Endothelial cell (in vitro differentiated cells): ENCODE measurements around the gene NTF4. TPM values are rescaled to one million over a fixed set of nuclear protein-coding genes. Genes with fewer than 3 reads are reported as not detected.
"Not testable (repeated sequence)": the region's sequence is repeated elsewhere in the genome, so short reads cannot be mapped to it uniquely, and the experiment has no call there.

Experiments used
- DNase-seq: peaks from one replicate; pipeline ENCODE4 v3.0.0; 2021; ENCODE audit warnings: low spot score
- H3K27ac Mint-ChIP-seq: one replicate; pipeline ENCODE4 v1.8.0; 2021; ENCODE audit warnings: mixed read lengths, inconsistent platforms; ENCODE audit not compliant: unreplicated experiment
- H3K27me3 Mint-ChIP-seq: one replicate; pipeline ENCODE4 v1.8.0; 2021; ENCODE audit warnings: mild to moderate bottlenecking, moderate library complexity, mixed read lengths, inconsistent platforms; ENCODE audit not compliant: unreplicated experiment
- H3K36me3 Mint-ChIP-seq: one replicate; pipeline ENCODE4 v1.8.0; 2021; ENCODE audit warnings: mild to moderate bottlenecking, low read depth, mixed read lengths, inconsistent platforms; ENCODE audit not compliant: unreplicated experiment
- H3K4me1 Mint-ChIP-seq: one replicate; pipeline ENCODE4 v1.8.0; 2021; ENCODE audit warnings: mild to moderate bottlenecking, mixed read lengths, inconsistent platforms; ENCODE audit not compliant: unreplicated experiment
- H3K4me3 Mint-ChIP-seq: one replicate; pipeline ENCODE4 v1.8.0; 2021; ENCODE audit warnings: mild to moderate bottlenecking, mixed read lengths, inconsistent platforms; ENCODE audit not compliant: unreplicated experiment
- H3K9me3 Mint-ChIP-seq: one replicate; pipeline ENCODE4 v1.8.0; 2021; ENCODE audit warnings: mixed read lengths, inconsistent platforms; ENCODE audit not compliant: unreplicated experiment
- total RNA-seq: library from RNA; stranded (reverse); fragmentation: NEBNext Ultra II Directional; extraction: Animal tissue kit (Norgen Biotek cat#: 25700); gene quantifications from one replicate; pipeline ENCODE4 v1.2.1, GENCODE V29; 2021; ENCODE audit not compliant: unreplicated experiment
- TF ChIP-seq, protein P1 (sequence below): fragments of 200-600 bp; sonication (generic); IDR thresholded peaks from one replicate; pipeline ENCODE4 v1.5.0; 2021; ENCODE audit warnings: antibody characterized with exemption; ENCODE audit not compliant: unreplicated experiment

Gene NTF4
- total RNA-seq, 1 donor from 2014 or later, result not detected

- H3K27me3 Mint-ChIP-seq, result peaks cover 9% of the 10 kb centered on the region
- H3K36me3 Mint-ChIP-seq, result no peaks in the 10 kb centered on the region
- H3K27ac Mint-ChIP-seq, result peak overlapping the region; percentile 26
- DNase-seq, result peak; percentile 71
- no peaks in the 10 kb centered on the region for H3K9me3 Mint-ChIP-seq
- peaks cover 4% of the 10 kb centered on the region for H3K4me1 Mint-ChIP-seq
- TF ChIP-seq, protein P1, sequence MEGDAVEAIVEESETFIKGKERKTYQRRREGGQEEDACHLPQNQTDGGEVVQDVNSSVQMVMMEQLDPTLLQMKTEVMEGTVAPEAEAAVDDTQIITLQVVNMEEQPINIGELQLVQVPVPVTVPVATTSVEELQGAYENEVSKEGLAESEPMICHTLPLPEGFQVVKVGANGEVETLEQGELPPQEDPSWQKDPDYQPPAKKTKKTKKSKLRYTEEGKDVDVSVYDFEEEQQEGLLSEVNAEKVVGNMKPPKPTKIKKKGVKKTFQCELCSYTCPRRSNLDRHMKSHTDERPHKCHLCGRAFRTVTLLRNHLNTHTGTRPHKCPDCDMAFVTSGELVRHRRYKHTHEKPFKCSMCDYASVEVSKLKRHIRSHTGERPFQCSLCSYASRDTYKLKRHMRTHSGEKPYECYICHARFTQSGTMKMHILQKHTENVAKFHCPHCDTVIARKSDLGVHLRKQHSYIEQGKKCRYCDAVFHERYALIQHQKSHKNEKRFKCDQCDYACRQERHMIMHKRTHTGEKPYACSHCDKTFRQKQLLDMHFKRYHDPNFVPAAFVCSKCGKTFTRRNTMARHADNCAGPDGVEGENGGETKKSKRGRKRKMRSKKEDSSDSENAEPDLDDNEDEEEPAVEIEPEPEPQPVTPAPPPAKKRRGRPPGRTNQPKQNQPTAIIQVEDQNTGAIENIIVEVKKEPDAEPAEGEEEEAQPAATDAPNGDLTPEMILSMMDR, result no peak
- peak overlapping the region; percentile 75 for H3K4me3 Mint-ChIP-seq
Observed at GRCh38 chr19:49019242-49019932, 45.2 kb downstream of the NTF4 start.

- peak overlapping the region; percentile 75 for H3K4me3 Mint-ChIP-seq
- H3K4me1 Mint-ChIP-seq, DNase-seq, H3K9me3 Mint-ChIP-seq, H3K36me3 Mint-ChIP-seq, H3K27me3 Mint-ChIP-seq: not testable (repeated sequence)
- peak overlapping the region; percentile 26 for H3K27ac Mint-ChIP-seq
Observed at GRCh38 chr19:49018388-49019241, 46.0 kb downstream of the NTF4 start.

DNA sequence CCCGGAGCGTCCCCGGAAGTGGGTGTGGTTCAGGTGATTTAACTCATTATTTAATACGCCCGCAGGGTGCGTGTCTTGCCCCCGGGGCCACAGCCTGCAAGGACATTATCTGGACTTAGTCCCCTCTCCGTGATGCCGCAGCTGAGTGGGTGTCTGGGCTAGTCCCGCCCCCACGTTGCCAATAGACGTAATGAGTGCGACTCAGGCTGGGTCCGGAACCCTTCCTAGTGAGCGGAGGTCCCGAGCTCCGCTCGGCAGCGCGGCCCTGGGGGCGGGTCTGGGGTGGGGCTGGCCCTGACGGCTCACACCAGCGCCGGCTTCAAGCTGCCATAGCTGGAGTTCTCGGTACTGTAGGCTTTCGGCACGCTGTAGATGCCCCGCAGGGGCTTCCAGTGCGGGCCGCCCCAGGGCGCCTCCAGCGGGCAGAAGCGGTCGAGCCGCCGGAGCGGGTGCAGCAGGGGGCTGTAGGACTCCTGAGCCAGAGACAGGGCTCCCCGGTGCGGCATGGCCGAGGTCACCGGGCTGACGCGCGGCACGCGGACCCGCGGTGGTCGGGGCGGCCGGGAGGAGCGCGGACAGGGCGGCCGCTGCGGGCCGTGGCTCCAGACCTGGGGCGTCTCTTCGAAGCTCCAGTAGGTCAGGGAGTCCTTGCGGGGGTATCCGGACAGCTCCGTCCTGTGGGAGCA is 46.8 kb downstream of the NTF4 start:
- H3K4me3 Mint-ChIP-seq, result no peak overlapping the region

DNA sequence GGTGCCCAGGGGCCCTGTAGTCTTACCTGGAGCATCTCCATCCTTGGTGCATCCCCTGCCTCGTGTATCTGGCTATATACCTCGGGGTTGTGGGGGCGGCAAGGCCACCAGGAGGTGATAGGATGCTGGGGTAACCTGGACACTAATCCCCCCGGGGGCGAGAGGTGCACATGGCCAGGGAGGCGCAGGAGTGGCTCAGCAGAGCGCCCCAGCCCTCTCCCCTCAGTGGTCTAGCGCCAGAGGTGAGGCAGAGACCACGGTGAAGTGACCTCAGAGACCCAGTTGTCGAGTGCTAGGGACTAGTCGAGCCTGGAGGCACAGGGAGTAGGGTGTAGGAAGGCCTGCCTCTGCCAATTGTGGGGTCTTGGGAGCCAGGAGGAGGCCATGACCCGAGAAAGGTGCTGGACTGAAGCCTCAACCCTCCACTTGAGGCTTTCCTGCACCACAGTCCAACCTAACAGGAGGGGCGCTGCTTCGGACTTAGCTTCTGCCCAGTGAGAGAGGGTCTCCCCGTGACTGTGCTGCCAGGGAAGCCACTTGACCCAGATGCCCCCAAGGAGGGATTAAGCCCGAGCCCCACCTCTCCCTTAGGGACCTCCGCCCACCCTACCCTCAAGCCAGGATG is 47.5 kb downstream of the NTF4 start, which contains the start of gene LHB:
Gene LHB (minus strand): TSS at position 51 of the 625 bp plus-strand sequence. CDS start 10 bp downstream, at position 41.
- no peaks in the 10 kb centered on the region for H3K9me3 Mint-ChIP-seq
- H3K4me3 Mint-ChIP-seq, result no peak within 1 kb of the TSS
- no peak for DNase-seq
- TF ChIP-seq, protein P1, result no peak
- peaks cover 11% of the 10 kb centered on the region for H3K27me3 Mint-ChIP-seq
- H3K27ac Mint-ChIP-seq, result no peak within 1 kb of the TSS
- peaks cover 10% of the 10 kb centered on the region for H3K36me3 Mint-ChIP-seq
- H3K4me1 Mint-ChIP-seq, result peaks cover 4% of the 10 kb centered on the region

More for the DNA sequence above, 46.8 kb downstream of the NTF4 start:
- Mint-ChIP-seq H3K27ac (no peak overlapping the region), H3K9me3 (no peaks in the 10 kb centered on the region), H3K36me3 (peaks cover 6% of the 10 kb centered on the region), H3K4me1 (peaks cover 4% of the 10 kb centered on the region), H3K27me3 (peaks cover 9% of the 10 kb centered on the region)
- TF ChIP-seq, protein P1, result peak; percentile 6
- DNase-seq, result peak; percentile 70
